CD4-positive, CD25-positive, alpha-beta regulatory T cell (primary cell): ENCODE results near the gene HIVEP3. TPM values are rescaled to one million over a fixed set of nuclear protein-coding genes. Genes with fewer than 3 reads are reported as not detected.

ENCODE experiments used
- ATAC-seq, 2 donors: fragments of 150-1000 bp; cut with Tn5 transposase; one replicate each; pipeline ENCODE4 v1.10.0; 2021; ENCODE audit warnings: low read depth in 2 of 2, moderate number of reproducible peaks in 2 of 2, moderate library complexity in 1 of 2
- DNase-seq, 3 donors: peaks; one replicate each; pipeline versions ENCODE4 v3.0.0 to v3.0.0-alpha.2; 2012 to 2022; ENCODE audit warnings: mixed read lengths in 1 of 3
- H3K27ac ChIP-seq: one replicate; pipeline ENCODE4 v1.7.0; 2013; ENCODE audit warnings: mild to moderate bottlenecking, low read length; ENCODE audit not compliant: insufficient read depth, poor library complexity, severe bottlenecking
- H3K27me3 ChIP-seq: one replicate; pipeline ENCODE4 v1.7.0; 2013; ENCODE audit warnings: low read length; ENCODE audit not compliant: control insufficient read depth, insufficient read depth
- H3K36me3 ChIP-seq: one replicate; pipeline ENCODE4 v1.7.0; 2013; ENCODE audit warnings: mild to moderate bottlenecking, low read length, moderate library complexity; ENCODE audit not compliant: control insufficient read depth, insufficient read depth
- H3K4me1 ChIP-seq: 2 replicates; pipeline ENCODE4 v1.7.0; 2013; ENCODE audit warnings: mild to moderate bottlenecking, low read length; ENCODE audit not compliant: insufficient read depth, control insufficient read depth, poor library complexity, severe bottlenecking
- H3K4me3 ChIP-seq: one replicate; pipeline ENCODE4 v1.7.0; 2013; ENCODE audit warnings: low read depth, mild to moderate bottlenecking, low read length, moderate library complexity
- H3K9me3 ChIP-seq, 2 experiments: 1 replicate in 1 of 2; 2 replicates in 1 of 2; pipeline ENCODE4 v1.7.0; 2013; ENCODE audit warnings: low read length in 2 of 2, mild to moderate bottlenecking in 1 of 2, moderate library complexity in 1 of 2; ENCODE audit not compliant: control insufficient read depth in 2 of 2
- H3K27ac Mint-ChIP-seq, 3 donors: one replicate each; pipeline ENCODE4 v1.8.0; 2020 to 2022; ENCODE audit warnings: mild to moderate bottlenecking in 3 of 3, mixed read lengths in 3 of 3, moderate library complexity in 2 of 3
- H3K27me3 Mint-ChIP-seq: one replicate; pipeline ENCODE4 v1.8.0; 2022; ENCODE audit warnings: mild to moderate bottlenecking, mixed read lengths
- H3K36me3 Mint-ChIP-seq: one replicate; pipeline ENCODE4 v1.8.0; 2020; ENCODE audit warnings: mixed read lengths
- H3K4me1 Mint-ChIP-seq, 4 donors: one replicate each; pipeline ENCODE4 v1.8.0; 2020 to 2022; ENCODE audit warnings: mixed read lengths in 4 of 4, mild to moderate bottlenecking in 1 of 4
- H3K4me3 Mint-ChIP-seq, 4 donors: one replicate each; pipeline ENCODE4 v1.8.0; 2020 to 2022; ENCODE audit warnings: mild to moderate bottlenecking in 4 of 4, mixed read lengths in 4 of 4, moderate library complexity in 3 of 4
- H3K9me3 Mint-ChIP-seq, 7 donors: one replicate each; pipeline ENCODE4 v1.8.0; 2020 to 2022; ENCODE audit warnings: mixed read lengths in 7 of 7, mild to moderate bottlenecking in 3 of 7, moderate library complexity in 2 of 7
- polyA plus RNA-seq, 4 donors: library from polyadenylated mRNA; unstranded; fragments of 300-500 nt; fragmentation: Illumina TruSeq; gene quantifications; one replicate each; pipeline ENCODE4 v1.2.3, GENCODE V29; 2021
- total RNA-seq: library from RNA; stranded (reverse); gene quantifications from one replicate; pipeline ENCODE4 v1.2.3, GENCODE V29; 2022

The HIVEP3 gene
- total and polyA plus RNA-seq, 5 donors from 2014 or later: 3.9 to 17.2 (median 7.5) TPM

- Histone ChIP-seq H3K36me3 (no peaks in the 10 kb centered on the region), H3K27ac (no peak overlapping the region), H3K4me1 (peaks cover 17% of the 10 kb centered on the region), H3K9me3 (no peaks in the 10 kb centered on the region), H3K27me3 (no peaks in the 10 kb centered on the region), H3K4me3 (no peak overlapping the region)
- peak overlapping the region in 1 of 3 donors; percentile 95 for H3K27ac Mint-ChIP-seq
- peaks cover 12 to 47% (median 30%) of the 10 kb centered on the region in 4 donors for H3K4me1 Mint-ChIP-seq
- no peaks in the 10 kb centered on the region for H3K27me3 Mint-ChIP-seq
- H3K36me3 Mint-ChIP-seq: no peaks in the 10 kb centered on the region
- ATAC-seq (no peak), DNase-seq (no peak)
- peaks cover 0 to 2% (median 0%) of the 10 kb centered on the region in 7 donors for H3K9me3 Mint-ChIP-seq
- H3K4me3 Mint-ChIP-seq: no peak overlapping the region
Observed at GRCh38 chr1:41812453-41812852, 106.3 kb downstream of the HIVEP3 start.

- H3K4me3 ChIP-seq: peak overlapping the region; percentile 10
- H3K4me3 Mint-ChIP-seq: no peak overlapping the region
- no peaks in the 10 kb centered on the region for H3K27me3 Mint-ChIP-seq
- peak in 1 of 2 donors; percentile 47 for ATAC-seq
- DNase-seq: peak in 2 of 3 donors; percentile 40 to 81
- no peaks in the 10 kb centered on the region for H3K9me3 ChIP-seq
- peaks cover 21% of the 10 kb centered on the region for H3K4me1 ChIP-seq
- no peaks in the 10 kb centered on the region for H3K36me3 Mint-ChIP-seq
- H3K4me1 Mint-ChIP-seq: peaks cover 9 to 50% (median 34%) of the 10 kb centered on the region in 4 donors
- H3K27me3 ChIP-seq: no peaks in the 10 kb centered on the region
- H3K9me3 Mint-ChIP-seq: peaks cover 0 to 1% (median 0%) of the 10 kb centered on the region in 7 donors
- H3K27ac ChIP-seq: no peak overlapping the region
- no peaks in the 10 kb centered on the region for H3K36me3 ChIP-seq
- H3K27ac Mint-ChIP-seq: peak overlapping the region in 2 of 3 donors; percentile 47 to 95
Observed at GRCh38 chr1:41812051-41812450, 106.7 kb downstream of the HIVEP3 start.

- Histone ChIP-seq H3K9me3 (no peaks in the 10 kb centered on the region), H3K27me3 (no peaks in the 10 kb centered on the region), H3K4me1 (peaks cover 29% of the 10 kb centered on the region), H3K4me3 (no peak overlapping the region), H3K27ac (peak overlapping the region; percentile 15), H3K36me3 (no peaks in the 10 kb centered on the region)
- Mint-ChIP-seq H3K27ac (no peak overlapping the region), H3K36me3 (no peaks in the 10 kb centered on the region), H3K4me1 (peaks cover 7 to 55% (median 40%) of the 10 kb centered on the region in 4 donors), H3K9me3 (no peaks in the 10 kb centered on the region), H3K27me3 (no peaks in the 10 kb centered on the region), H3K4me3 (peak overlapping the region in 2 of 4 donors; percentile 43 to 65)
- DNase-seq (peak in 2 of 3 donors; percentile 42 to 70), ATAC-seq (peak; percentile 78 to 80)
Observed at GRCh38 chr1:41811051-41811795, 107.5 kb downstream of the HIVEP3 start.

GRCh38 chr1:41810446-41810845, 108.3 kb downstream of the HIVEP3 start:
- H3K36me3 ChIP-seq: no peaks in the 10 kb centered on the region
- peaks cover 37% of the 10 kb centered on the region for H3K4me1 ChIP-seq
- H3K9me3 Mint-ChIP-seq: no peaks in the 10 kb centered on the region
- no peaks in the 10 kb centered on the region for H3K27me3 Mint-ChIP-seq
- peak overlapping the region in 1 of 4 donors; percentile 16 for H3K4me3 Mint-ChIP-seq
- H3K27ac Mint-ChIP-seq: peak overlapping the region in 1 of 3 donors; percentile 68
- H3K27ac ChIP-seq: no peak overlapping the region
- ATAC-seq (no peak), DNase-seq (peak in 2 of 3 donors; percentile 38 to 55)
- H3K4me1 Mint-ChIP-seq: peaks cover 7 to 62% (median 47%) of the 10 kb centered on the region in 4 donors
- H3K36me3 Mint-ChIP-seq: no peaks in the 10 kb centered on the region
- H3K4me3 ChIP-seq: no peak overlapping the region
- no peaks in the 10 kb centered on the region for H3K9me3 ChIP-seq
- H3K27me3 ChIP-seq: no peaks in the 10 kb centered on the region

- no peak overlapping the region for H3K27ac Mint-ChIP-seq
Observed at GRCh38 chr1:41809692-41810091, 109.0 kb downstream of the HIVEP3 start.

GRCh38 chr1:41807390-41807789, 111.3 kb downstream of the HIVEP3 start:
- H3K9me3 ChIP-seq: no peaks in the 10 kb centered on the region
- peak overlapping the region in 3 of 4 donors; percentile 48 to 86 (median 63) for H3K4me3 Mint-ChIP-seq
- no peaks in the 10 kb centered on the region for H3K27me3 ChIP-seq
- no peaks in the 10 kb centered on the region for H3K36me3 ChIP-seq
- no peak overlapping the region for H3K27ac ChIP-seq
- peaks cover 66% of the 10 kb centered on the region for H3K4me1 ChIP-seq
- peaks cover 5% of the 10 kb centered on the region for H3K36me3 Mint-ChIP-seq
- no peaks in the 10 kb centered on the region for H3K9me3 Mint-ChIP-seq
- H3K4me1 Mint-ChIP-seq: peaks cover 22 to 92% (median 73%) of the 10 kb centered on the region in 4 donors
- peak overlapping the region; percentile 26 for H3K4me3 ChIP-seq
- ATAC-seq: no peak
- H3K27ac Mint-ChIP-seq: peak overlapping the region in 2 of 3 donors; percentile 95 to 96
- no peaks in the 10 kb centered on the region for H3K27me3 Mint-ChIP-seq
- DNase-seq: no peak

More at GRCh38 chr1:41809692-41810091, 109.0 kb downstream of the HIVEP3 start:
- no peaks in the 10 kb centered on the region for H3K36me3 ChIP-seq
- H3K4me3 Mint-ChIP-seq: no peak overlapping the region
- peaks cover 43% of the 10 kb centered on the region for H3K4me1 ChIP-seq
- H3K27me3 Mint-ChIP-seq: no peaks in the 10 kb centered on the region
- H3K9me3 Mint-ChIP-seq: no peaks in the 10 kb centered on the region
- peaks cover 7 to 70% (median 52%) of the 10 kb centered on the region in 4 donors for H3K4me1 Mint-ChIP-seq
- ATAC-seq: no peak
- no peaks in the 10 kb centered on the region for H3K36me3 Mint-ChIP-seq
- no peak overlapping the region for H3K27ac ChIP-seq
- H3K4me3 ChIP-seq: no peak overlapping the region
- no peaks in the 10 kb centered on the region for H3K27me3 ChIP-seq
- H3K9me3 ChIP-seq: no peaks in the 10 kb centered on the region
- no peak for DNase-seq

- peak overlapping the region; percentile 92 to 96 (median 95) for H3K27ac Mint-ChIP-seq
- peak in 2 of 3 donors; percentile 27 to 72 for DNase-seq
- peaks cover 22 to 94% (median 67%) of the 10 kb centered on the region in 4 donors for H3K4me1 Mint-ChIP-seq
- Histone ChIP-seq H3K27ac (peak overlapping the region; percentile 57), H3K27me3 (no peaks in the 10 kb centered on the region), H3K4me1 (peaks cover 70% of the 10 kb centered on the region), H3K4me3 (peak overlapping the region; percentile 51), H3K36me3 (no peaks in the 10 kb centered on the region), H3K9me3 (no peaks in the 10 kb centered on the region)
- H3K4me3 Mint-ChIP-seq: peak overlapping the region; percentile 48 to 86 (median 72)
- peak; percentile 21 to 32 for ATAC-seq
- no peaks in the 10 kb centered on the region for H3K27me3 Mint-ChIP-seq
- H3K9me3 Mint-ChIP-seq: no peaks in the 10 kb centered on the region
- peaks cover 5% of the 10 kb centered on the region for H3K36me3 Mint-ChIP-seq
Observed at GRCh38 chr1:41806472-41807155, 112.1 kb downstream of the HIVEP3 start.
